Adipose tissue (tissue), 3 donors: ENCODE results near the gene IL22RA2. TPM values are rescaled to one million over a fixed set of nuclear protein-coding genes. Genes with fewer than 3 reads are reported as not detected.

Experiments used
- H3K27ac ChIP-seq: one replicate; pipeline ENCODE4 v1.5.1; 2013; ENCODE audit warnings: low read depth, low read length
- WGBS, 3 donors: extraction: QIAGEN DNeasy Blood & Tissue Kit; methylation state at CpG; one replicate each; pipeline ENCODE4 v1.1.7; 2013; 5-methylcytosine and 5-hydroxymethylcytosine counted together
- polyA plus RNA-seq, 3 donors: library from polyadenylated mRNA; stranded (reverse); fragments of 200-250 nt; gene quantifications; one replicate each; pipeline ENCODE4 v1.2.3, GENCODE V29; 2013
- donor health status: healthy with polysubstance abuse.
- donor health status: Bipolar disorder and iron deficiency.
- donor health status: healthy.

The IL22RA2 gene
- polyA plus RNA-seq, 3 donors: not detected

DNA sequence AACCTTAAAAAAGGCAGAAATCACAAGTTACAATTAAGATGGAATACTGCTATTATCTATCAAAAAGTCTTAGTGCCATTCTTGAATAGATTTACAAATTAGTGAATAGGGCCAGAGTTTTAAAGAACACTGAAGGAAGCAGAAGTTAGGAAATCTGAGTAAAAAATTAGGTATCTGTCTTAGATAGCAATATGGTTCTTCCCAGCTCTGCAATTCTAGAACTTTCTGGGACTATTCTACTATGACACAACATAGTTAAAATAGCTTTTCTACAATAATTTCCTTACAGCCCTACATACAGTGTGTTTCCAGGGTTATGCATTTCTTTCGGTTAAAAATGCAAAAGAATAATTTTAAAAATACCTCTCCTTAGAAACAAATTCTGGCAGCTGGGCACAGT, 27.6 kb upstream of the IL22RA2 start:
- WGBS, 3 donors: 94 to 95% (median 95%) methylated on average over 1 of the region's 1 CpG
- no peak overlapping the region for H3K27ac ChIP-seq

DNA sequence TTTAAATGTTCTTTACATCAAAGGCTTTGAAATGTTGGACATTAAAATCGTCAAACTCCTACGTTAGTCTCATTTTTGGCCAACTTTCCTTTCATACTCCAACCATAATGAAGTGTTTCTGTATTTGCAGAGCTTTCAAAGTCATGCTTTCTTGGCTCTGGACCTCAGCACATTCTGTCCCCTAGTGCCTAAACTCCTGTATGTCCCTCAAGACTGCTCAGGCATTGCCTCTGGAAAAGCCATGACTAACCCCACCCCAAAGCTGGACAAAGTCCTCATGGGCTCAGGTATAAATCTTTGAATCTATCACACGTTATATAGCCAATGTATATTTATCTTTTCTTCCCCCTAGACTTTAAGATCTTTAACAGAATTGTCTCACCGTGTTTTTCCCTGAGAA, 26.8 kb upstream of the IL22RA2 start:
- 91 to 92% (median 91%) methylated on average over 4 of the region's 4 CpGs for WGBS, 3 donors
- no peak overlapping the region for H3K27ac ChIP-seq

DNA sequence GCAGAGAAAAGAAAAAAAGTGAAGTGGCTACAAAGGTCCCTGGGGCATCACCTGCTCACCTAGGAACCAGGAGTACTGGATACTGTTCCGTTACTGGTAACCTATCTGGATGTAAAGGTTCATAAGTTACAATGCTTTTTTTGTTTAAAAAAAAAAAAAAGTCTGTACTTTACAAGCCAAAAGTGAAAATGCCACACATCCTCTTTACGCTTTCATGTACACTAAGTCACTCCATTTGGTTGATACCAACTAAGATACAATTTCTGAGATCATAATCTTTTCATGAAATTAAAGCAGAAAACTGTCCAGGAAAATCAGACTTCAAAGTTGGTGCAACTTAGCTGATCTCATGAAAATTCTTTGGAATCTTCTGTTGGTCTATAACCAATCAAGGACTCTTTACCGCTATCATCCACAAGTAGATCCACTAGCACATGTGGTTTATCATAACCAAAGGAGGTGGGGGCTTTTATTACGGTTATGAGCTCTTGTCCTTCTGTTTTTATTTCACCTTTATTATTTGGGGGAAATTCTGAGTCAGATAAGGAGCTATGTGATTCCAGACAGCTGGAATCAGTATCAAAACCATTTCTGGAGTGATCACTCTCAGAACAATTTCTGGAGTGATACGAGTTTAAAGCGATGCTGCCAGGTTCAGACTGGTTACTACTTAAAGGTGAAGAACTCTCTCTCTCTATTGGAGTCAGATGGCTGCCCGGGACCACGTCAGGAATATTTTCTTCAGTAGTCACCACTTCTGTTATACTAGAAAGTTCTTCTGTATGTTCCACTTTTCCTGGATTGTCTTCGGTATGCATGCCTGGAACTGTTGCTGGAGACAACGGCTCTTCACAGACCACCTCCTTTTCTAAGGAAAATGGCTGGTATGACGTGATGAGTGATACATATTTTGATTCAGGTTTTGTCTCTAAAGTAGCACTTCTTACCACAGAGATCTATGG, 24.5 kb upstream of the IL22RA2 start:
- H3K27ac ChIP-seq: no peak overlapping the region
- 96 to 97% (median 96%) methylated on average over 11 of the region's 11 CpGs for WGBS, 3 donors

DNA sequence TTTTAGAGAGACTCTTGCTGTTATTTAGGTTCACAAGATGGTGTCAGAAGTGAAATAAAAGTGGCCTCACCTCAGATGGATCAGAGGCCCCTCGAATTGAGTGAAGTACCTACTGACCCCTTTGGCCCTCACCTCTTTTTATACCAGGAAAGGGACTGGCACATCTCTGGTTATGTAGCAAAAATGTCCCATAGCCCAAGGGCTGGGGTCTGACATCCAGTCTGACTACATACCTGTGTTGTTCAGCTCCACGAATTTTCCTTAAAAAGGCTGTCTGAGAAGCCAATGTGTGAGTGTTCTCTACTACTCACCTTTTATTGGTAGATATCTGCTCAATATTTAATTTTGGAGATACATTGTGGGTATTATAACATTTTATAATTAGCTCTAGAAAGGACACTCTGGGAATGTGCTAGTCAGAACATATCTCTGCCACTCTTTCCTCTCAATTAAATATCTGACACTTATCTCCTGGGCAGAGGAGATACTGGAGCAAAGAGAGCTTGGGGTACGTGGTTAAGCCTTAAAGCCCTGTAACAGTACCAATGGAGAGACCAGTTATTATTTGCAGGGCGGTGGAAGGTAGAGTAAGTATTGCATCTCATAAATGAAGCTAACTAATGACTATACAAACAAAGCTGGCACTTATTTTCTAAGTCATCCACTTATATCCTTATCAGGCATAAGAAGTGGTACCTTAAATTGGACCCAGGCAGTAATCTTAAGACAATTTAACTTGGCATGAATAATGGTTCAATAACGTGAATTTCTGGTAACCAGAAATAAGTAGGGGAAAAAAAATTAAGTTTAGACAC, 20.0 kb upstream of the IL22RA2 start:
- H3K27ac ChIP-seq: no peak overlapping the region
- 71 to 89% (median 85%) methylated on average over 5 of the region's 5 CpGs for WGBS, 3 donors

DNA sequence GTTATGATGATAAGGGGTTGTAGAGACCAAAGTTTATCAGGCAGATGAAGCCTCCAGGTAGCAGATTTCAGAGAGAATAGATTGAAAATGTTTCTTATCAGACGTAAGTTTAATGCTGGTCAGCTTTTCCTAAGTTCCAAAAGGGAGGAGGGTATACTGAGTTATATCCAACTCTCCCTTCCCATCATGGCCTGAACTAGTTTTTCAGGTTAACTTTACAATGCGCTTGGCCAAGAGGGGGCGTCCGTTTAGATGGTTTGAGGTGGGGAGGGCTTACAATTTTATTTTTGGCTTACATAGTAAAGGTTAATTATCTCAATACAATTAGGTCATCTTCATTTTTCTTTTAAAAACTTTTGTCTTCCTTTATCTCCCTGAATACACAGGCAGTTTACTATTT, 19.4 kb upstream of the IL22RA2 start:
- H3K27ac ChIP-seq: no peak overlapping the region
- WGBS, 3 donors: 79 to 87% (median 84%) methylated on average over 4 of the region's 4 CpGs

DNA sequence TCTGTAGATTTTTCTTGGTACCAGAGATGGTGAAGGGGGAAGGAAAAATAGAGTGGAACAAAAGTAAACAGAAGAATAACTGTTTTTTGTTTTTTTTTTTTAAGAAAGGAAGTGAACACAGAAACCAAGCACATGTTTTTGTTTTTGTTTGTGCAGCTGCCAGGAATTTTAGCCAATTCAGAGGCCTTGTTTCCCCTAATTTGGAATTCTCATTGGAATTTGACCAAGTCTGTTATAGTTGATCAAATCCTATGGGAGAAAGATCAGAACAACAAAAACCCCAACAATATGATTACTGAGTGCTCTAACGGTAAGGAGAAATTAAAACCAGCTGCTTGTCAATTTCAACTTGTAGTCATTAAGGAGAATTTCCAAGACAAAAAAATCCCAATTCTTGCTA, 18.2 kb upstream of the IL22RA2 start:
- 48 to 73% (median 49%) methylated on average over 1 of the region's 1 CpG for WGBS, 3 donors
- H3K27ac ChIP-seq: no peak overlapping the region

DNA sequence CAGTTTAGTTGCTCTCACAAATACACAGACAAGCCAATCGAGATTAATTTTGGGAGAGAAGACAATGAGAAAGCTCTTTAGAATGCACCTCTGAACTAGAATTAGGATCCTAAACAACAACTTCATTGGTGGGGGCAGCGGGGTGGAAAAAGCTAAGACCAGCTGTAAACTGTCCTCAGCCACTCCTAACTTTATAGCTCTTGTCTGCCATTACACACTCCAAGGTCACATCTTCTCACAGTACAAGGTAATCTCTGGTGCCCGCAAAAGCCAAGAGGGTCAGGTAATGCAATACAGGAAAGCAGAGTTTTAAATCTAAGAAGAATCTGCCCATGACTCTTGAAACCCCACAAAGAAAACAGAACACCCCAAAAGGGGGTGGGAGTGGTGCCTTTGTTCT, 17.8 kb upstream of the IL22RA2 start:
- 75 to 80% (median 79%) methylated on average over 3 of the region's 3 CpGs for WGBS, 3 donors
- H3K27ac ChIP-seq: no peak overlapping the region

DNA sequence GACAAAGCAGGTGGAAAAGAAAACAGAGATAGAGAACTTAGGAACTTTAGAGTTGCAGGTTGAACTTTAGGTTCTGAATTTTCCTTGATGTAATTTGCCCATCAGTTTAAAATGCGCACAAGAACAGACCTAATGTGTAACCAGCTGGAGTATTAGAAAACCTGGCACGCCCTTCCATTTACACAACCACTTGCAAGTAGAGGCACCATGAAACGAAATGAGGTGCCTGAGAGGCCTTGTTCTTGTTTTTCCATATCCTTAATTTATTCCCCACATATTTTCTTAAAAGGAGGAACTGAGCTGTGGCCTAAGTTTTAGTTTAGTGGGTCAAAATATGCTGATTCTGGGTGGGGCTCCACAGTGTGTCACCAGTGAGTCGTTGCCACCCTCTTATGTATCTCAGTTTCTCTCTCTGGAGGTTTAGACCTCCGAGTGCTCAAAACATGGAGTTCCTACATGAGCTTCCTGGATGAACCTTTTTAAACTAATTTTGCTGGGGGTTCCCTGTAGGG, 17.2 kb upstream of the IL22RA2 start:
- no peak overlapping the region for H3K27ac ChIP-seq
- WGBS, 3 donors: 75 to 92% (median 87%) methylated on average over 5 of the region's 5 CpGs

DNA sequence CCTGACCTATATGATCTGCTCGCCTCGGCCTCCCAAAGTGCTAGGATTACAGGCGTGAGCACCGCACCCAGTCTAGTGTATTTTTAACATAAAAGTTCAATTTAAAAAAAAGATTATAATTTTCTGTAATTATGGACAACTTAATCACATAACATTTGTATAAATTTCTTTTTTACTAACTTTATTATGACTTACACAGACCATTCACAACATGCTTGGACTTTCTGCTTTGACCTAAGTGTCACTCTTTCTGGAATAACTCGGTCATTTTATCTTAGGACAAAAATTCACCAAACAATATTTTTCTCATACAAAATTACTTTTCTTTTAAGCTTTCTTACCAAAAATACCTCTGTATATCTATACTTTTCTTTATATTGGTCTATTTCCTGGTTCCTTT, 15.4 kb upstream of the IL22RA2 start:
- WGBS, 3 donors: 84 to 92% (median 92%) methylated on average over 5 of the region's 5 CpGs
- no peak overlapping the region for H3K27ac ChIP-seq

DNA sequence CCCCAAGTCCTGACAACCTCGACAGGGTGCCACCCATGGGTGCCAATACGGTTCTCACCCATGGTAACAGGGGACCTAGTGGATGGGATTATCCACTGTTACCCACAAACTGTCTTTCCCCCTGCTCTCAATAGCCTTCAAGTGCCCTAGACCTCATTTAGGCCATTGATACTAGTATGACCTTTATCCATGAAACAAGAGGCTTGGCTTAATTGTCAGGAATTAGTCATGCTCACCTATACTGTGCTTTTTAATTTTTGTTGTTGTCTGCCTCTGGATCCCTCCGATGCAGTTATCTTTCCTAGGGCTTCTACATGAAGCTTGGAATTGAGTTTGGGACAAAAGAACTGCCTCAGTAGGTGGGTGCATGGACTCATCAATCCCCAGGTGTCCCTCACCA, 11.8 kb upstream of the IL22RA2 start:
- 73 to 91% (median 90%) methylated on average over 3 of the region's 3 CpGs for WGBS, 3 donors

DNA sequence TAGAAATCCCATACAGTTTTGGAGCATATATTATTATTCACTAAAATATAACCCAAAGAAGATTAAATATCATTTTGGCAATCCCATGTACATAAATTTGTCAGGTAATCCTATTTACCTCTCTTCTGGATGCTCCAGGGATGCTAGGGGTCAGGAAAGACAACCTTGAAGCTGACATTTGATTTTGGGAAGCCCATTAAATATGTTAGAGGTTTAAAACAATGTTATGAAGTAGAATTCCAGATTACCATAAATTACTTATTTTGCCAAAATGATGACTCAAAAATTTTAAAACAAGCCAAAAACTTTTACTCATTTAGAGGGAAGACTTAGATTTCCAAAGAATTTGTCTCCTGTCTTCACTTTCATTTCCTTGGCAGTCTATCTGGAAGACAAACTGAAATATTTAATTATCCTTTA, 9.2 kb upstream of the IL22RA2 start:
- no peak overlapping the region for H3K27ac ChIP-seq

More for the DNA sequence above, 11.8 kb upstream of the IL22RA2 start:
- H3K27ac ChIP-seq: no peak overlapping the region

DNA sequence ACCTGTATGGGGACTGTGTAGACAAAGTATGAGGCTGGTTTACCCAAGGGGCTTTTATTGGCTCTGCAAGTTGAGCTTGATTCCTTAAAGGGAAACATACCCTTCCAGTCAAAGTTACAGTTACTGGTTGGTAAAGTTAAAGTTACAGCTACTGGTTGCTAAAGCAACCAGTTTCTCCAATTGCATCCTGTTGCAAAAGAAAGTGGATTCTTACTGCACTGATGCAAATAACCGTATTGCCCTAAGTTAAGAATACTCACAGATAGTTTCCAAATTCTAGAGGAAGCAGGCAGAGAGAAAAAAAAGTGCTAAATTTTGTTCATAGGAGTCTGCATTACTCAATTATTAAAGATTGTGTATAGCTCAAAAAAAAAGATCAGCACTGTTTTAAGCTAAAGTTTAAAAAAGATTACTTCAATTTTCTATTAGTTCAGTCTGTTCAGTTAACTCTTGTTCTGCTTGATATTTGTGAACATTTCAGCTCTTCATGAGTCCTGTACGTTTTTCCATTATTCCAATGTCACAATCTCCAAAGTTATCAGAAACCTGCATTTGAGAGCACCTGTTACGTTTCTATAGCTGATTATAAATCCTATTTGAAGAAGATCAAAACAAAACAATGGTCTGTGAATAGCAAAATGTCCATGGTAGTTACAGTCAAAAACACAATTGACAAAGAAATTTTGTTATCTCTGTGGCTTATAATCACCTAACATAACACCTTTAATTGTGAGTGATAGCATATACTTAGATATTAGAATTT, 8.6 kb upstream of the IL22RA2 start:
- 64 to 77% (median 74%) methylated on average over 3 of the region's 3 CpGs for WGBS, 3 donors
- no peak overlapping the region for H3K27ac ChIP-seq

DNA sequence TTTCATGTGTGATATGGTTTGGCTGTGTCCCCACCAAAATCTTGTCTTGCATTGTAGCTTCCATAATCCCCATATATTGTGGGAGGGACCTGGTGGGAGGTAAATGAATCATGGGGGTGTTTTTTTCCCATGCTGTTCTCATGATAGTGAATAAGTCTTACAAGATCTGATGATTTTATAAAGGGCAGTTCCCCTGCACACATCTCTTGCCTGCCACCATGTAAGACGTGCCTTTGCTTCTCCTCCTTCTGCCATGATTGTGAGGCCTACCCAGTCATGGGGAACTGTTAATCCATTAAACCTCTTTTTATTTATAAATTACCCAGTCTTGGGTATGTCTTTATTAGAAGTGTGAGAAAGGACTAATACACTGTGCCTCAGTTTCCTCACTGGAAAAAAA, 4.2 kb upstream of the IL22RA2 start:
- 90 to 97% (median 92%) methylated on average over 1 of the region's 1 CpG for WGBS, 3 donors

DNA sequence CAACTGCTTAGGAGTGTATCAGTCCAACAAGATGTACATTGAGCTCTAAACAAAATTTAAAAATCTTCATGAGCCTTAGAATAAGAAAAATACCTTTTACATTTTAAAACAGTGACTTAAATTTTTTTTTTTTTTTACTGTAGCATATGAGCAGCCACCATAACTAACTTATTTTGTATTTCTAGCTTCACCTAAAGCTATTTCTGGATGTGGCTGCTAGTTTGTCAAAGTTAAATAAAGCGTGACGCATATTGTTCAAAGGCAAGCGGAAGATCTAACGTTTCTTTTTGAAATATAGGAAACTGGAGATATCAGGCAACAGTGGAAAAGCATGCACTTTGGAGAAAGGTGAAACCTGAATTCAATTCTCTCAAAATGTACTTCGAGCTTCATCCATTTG, 3.3 kb upstream of the IL22RA2 start:
- no peak overlapping the region for H3K27ac ChIP-seq
- WGBS, 3 donors: 91 to 93% (median 93%) methylated on average over 5 of the region's 5 CpGs

More for the DNA sequence above, 4.2 kb upstream of the IL22RA2 start:
- H3K27ac ChIP-seq: no peak overlapping the region

DNA sequence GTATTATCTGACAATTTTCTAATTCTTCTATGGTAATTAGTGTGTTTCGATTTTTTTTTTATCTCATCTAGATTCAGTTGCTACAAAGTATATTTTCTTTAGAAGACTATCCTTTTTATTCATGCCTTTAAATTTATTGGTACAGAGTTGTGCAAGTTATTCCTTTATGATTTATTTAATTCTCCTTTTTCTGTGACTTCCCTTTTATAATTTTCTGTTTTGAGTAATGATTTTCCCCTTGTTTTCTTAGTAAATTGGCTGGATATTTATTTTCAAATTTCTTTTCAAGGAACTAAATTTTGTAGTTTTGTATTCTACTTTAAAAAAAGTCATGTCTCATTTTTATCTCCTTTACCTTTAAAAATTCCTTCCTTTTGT, 2.4 kb upstream of the IL22RA2 start:
- 78 to 95% (median 90%) methylated on average over 1 of the region's 1 CpG for WGBS, 3 donors
- no peak overlapping the region for H3K27ac ChIP-seq

DNA sequence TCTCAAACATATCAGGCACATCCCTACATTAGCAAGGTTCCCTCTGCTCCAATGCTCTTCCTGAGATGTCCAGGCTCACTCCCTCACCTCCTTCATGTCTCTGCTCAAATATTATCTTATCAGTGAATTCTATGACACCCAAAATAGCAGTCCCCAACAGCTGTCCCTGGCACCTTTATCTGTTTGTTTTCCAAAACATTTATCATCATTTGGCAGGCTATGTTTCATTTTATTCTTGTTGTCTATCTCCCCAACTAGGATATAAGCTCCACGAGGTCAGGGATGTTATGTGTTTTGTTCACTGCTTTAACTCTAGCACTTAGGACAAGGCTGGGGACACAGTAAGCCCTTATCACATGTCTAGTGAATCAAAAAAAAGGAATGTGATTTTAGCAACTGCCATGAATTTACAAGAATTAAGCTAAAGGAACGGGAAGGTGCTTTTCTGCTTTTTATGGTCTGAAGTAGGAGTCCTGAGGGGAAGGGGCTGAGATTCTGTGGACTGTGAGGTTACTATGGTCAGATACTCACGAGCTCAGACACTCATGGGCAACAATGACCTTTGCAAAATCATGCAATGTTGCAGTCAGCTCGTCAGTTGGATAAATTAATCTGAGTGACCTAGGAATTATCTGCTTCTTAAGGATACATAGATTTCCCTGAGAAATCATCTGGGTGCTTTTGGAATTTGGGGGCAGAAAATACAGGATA, 1.9 kb upstream of the IL22RA2 start:
- 47 to 63% (median 58%) methylated on average over 4 of the region's 4 CpGs for WGBS, 3 donors
- H3K27ac ChIP-seq: no peak overlapping the region

DNA sequence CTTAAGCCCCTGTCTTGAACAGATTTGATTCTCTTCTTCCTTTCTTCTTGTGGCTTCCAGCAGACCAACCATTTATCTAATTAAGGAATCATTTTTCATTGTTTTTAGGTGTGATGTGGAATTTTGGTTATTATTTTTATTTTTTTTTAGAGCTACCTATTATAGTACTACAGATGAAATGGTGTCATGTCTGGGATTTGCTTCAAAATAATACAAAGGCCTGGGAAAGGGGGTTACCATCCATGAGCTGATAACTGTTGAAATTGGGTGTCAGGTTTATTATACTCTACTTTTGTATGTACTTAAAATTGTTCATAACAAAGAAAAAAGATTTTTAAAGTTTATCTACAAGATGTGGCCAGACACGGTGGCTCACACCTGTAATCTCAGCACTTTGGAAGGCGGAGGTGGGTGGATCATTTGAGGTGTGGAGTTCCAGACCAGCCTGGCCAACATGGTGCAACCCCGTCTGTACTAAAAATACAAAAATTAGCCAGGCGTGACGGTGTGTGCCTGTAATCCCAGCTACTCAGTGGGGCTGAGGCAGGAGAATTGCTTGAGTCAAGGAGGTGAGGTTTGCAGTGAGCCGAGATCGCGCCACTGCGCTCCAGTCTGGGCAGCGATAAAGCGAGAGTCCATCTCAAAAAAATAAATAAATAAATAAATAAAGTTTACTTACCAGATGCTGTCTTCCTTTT, 561 bp downstream of the IL22RA2 start:
- H3K27ac ChIP-seq: no peak overlapping the region
- WGBS, 3 donors: 96 to 98% (median 96%) methylated on average over 11 of the region's 11 CpGs
